ENCODE measurements around the gene FBXL2. TPM values are rescaled to one million over a fixed set of nuclear protein-coding genes. Genes with fewer than 3 reads are reported as not detected.
"Not testable (repeated sequence)": the region's sequence is repeated elsewhere in the genome, so short reads cannot be mapped to it uniquely, and the experiment has no call there.

FBXL2 gene
- total RNA-seq, 3 donors from 2014 or later: 0.43 to 5.6 (median 1.2) TPM

DNA sequence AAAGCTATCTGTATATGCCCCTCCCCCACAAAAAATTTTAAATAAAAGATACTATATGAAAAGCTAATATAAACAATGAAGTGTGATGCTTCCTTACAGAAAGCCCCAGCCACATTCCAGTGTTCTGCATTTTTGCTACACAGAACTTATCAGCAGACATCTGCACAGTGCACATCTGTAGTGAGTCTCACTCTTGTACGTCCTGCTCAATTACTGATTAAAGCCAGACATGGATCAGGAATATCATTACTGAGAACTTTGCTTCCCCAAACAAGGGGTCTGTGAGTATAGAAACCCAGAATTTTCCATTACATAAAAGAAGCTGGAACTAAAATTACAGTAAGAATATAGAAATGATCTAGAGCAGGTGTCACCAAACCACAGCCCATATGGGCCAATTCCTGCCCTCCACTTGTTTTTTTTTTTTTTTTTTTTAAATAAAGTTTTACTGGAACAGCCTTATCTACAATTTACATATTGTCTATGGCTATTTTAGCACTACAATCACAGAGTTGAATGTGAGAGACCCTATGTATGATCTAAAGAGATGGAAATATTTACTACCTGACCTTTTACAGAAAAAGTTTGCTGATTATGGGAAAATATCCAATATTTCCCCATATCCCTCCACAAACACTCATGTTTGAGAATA is 117.3 kb downstream of the FBXL2 start:
- H3K4me3 ChIP-seq: no peak overlapping the region
- H3K9me3 ChIP-seq: no peaks in the 10 kb centered on the region
- intact Hi-C loops (cut with DNase I, micrococcal nuclease): no loop called here
- TF ChIP-seq, protein P1, sequence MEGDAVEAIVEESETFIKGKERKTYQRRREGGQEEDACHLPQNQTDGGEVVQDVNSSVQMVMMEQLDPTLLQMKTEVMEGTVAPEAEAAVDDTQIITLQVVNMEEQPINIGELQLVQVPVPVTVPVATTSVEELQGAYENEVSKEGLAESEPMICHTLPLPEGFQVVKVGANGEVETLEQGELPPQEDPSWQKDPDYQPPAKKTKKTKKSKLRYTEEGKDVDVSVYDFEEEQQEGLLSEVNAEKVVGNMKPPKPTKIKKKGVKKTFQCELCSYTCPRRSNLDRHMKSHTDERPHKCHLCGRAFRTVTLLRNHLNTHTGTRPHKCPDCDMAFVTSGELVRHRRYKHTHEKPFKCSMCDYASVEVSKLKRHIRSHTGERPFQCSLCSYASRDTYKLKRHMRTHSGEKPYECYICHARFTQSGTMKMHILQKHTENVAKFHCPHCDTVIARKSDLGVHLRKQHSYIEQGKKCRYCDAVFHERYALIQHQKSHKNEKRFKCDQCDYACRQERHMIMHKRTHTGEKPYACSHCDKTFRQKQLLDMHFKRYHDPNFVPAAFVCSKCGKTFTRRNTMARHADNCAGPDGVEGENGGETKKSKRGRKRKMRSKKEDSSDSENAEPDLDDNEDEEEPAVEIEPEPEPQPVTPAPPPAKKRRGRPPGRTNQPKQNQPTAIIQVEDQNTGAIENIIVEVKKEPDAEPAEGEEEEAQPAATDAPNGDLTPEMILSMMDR (IDR thresholded peaks at IDR 0.05): no peak
- DNase-seq (no peak), ATAC-seq (no peak)
- H3K36me3 ChIP-seq (ENCODE audit: low read depth): peaks cover 3% of the 10 kb centered on the region
- H3K4me1 ChIP-seq (ENCODE audit: low read depth): no peaks in the 10 kb centered on the region

DNA sequence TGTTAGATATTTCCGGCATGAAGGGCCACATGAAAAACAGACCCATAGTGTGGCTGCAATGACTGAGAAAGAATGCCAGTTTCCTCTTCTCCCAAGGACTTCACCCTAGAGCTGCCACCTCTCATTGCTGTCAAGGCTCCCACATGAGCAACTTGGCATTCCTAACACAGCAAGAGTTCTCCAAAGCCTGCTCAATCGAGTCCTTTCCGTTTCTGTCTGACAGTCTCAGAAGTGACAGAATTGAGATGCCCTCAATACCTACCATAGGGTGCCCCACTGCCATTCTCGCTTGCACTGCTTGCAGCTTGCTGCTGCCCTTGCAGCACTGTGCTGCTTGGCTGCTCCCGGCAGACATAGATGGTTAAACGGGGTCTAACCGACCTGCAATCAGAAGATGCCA is 118.7 kb downstream of the FBXL2 start:
- TF ChIP-seq, protein P1 (IDR thresholded peaks at IDR 0.05): no peak
- peaks cover 10% of the 10 kb centered on the region for H3K36me3 ChIP-seq (ENCODE audit: low read depth)
- no peak for ATAC-seq
- intact Hi-C loops (cut with DNase I, micrococcal nuclease): no loop called here
- H3K4me3 ChIP-seq: no peak overlapping the region
- H3K9me3 ChIP-seq: no peaks in the 10 kb centered on the region
- DNase-seq: no peak
- no peaks in the 10 kb centered on the region for H3K4me1 ChIP-seq (ENCODE audit: low read depth)

- Histone ChIP-seq H3K4me1 (ENCODE audit: low read depth) (no peaks in the 10 kb centered on the region), H3K4me3 (no peak overlapping the region), H3K36me3 (ENCODE audit: low read depth) (peaks cover 10% of the 10 kb centered on the region), H3K9me3 (no peaks in the 10 kb centered on the region)
- DNase-seq (no peak), ATAC-seq (no peak)
- TF ChIP-seq, protein P1 (IDR thresholded peaks at IDR 0.05): no peak
- intact Hi-C loops (cut with DNase I, micrococcal nuclease): no loop called here
Measured at GRCh38 chr3:33398410-33398809, 121.2 kb downstream of the FBXL2 start.

DNA sequence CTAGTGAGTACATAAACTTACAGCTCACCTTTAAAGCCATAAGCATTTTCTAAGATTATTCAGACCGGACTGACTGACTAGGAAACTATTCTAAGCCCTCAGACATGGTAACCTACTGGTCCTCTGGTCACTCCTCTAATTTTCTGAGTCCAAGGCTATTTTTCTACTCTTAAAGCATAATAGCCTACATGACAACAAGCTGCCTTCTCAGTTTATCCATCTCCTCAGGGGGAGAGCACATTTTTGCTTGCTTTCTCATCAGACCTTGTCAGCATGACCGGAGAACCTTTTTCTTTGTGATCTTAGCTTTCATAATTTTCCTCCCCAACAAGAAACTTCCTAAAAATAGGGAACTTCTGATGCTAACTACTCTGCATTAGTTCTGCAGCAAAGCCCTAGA is 124.5 kb downstream of the FBXL2 start:
- Histone ChIP-seq H3K36me3 (ENCODE audit: low read depth) (peaks cover 7% of the 10 kb centered on the region), H3K4me1 (ENCODE audit: low read depth) (no peaks in the 10 kb centered on the region), H3K9me3 (no peaks in the 10 kb centered on the region), H3K4me3 (no peak overlapping the region)
- no peak for DNase-seq
- no peak for ATAC-seq
- TF ChIP-seq, protein P1 (IDR thresholded peaks at IDR 0.05): no peak
- intact Hi-C loops (cut with DNase I, micrococcal nuclease): no loop called here

DNA sequence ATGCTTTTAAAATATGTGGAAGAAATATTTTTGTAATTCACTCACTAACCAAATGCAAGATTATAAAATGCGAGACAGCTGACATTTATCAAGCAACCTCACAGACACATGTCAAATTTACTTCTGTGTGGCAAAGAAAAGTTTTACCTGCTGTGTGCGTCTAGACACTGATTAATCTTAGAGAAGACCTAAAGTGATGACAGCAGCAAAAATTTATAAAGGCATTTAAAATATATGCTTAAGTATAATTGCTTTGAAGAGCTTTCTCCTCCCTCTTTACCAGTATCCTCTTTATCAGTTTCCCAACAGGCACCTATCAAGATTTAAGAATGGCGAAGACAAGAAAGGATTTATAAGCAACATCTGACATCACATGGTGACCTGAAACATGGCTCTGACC is 125.7 kb downstream of the FBXL2 start:
- no peak for DNase-seq
- H3K4me1 ChIP-seq (ENCODE audit: low read depth): no peaks in the 10 kb centered on the region
- no peak for ATAC-seq
- H3K9me3 ChIP-seq: no peaks in the 10 kb centered on the region
- no peak overlapping the region for H3K4me3 ChIP-seq
- peaks cover 7% of the 10 kb centered on the region for H3K36me3 ChIP-seq (ENCODE audit: low read depth)
- intact Hi-C loops (cut with DNase I, micrococcal nuclease): no loop called here
- TF ChIP-seq, protein P1 (IDR thresholded peaks at IDR 0.05): no peak

GRCh38 chr3:33403756-33404155 is 126.5 kb downstream of the FBXL2 start:
- Histone ChIP-seq H3K9me3 (no peaks in the 10 kb centered on the region), H3K4me3 (no peak overlapping the region), H3K36me3 (ENCODE audit: low read depth) (peaks cover 7% of the 10 kb centered on the region), H3K4me1 (ENCODE audit: low read depth) (no peaks in the 10 kb centered on the region)
- ATAC-seq: no peak
- intact Hi-C loops (cut with DNase I, micrococcal nuclease): no loop called here
- DNase-seq: no peak
- TF ChIP-seq, protein P1 (IDR thresholded peaks at IDR 0.05): no peak

- H3K9me3 ChIP-seq; DNase-seq; ATAC-seq; H3K4me3 ChIP-seq; H3K36me3 ChIP-seq (ENCODE audit: low read depth); intact Hi-C loops (cut with DNase I, micrococcal nuclease); H3K4me1 ChIP-seq (ENCODE audit: low read depth): not testable (repeated sequence)
Measured at GRCh38 chr3:33410816-33411215, 133.6 kb downstream of the FBXL2 start.

Measured in mucosa of descending colon (tissue), 3 donors.